Heart left ventricle (tissue), 13 donors: ENCODE data around the gene CAPN11.

Experiments used
- CTCF ChIP-seq, 12 donors: fragments of 200-600 bp; sonication (generic) in 4 of 12; IDR thresholded peaks; one replicate each; pipeline versions ENCODE4 v1.5.0 to v1.8.0; 2018 to 2022; ENCODE audit warnings: antibody characterized with exemption in 12 of 12, mild to moderate bottlenecking in 5 of 12
- POLR2A ChIP-seq, 2 donors: fragments of 450-650 bp; IDR thresholded peaks; one replicate each; pipeline ENCODE4 v1.6.1; 2017; ENCODE audit warnings: antibody characterized with exemption in 2 of 2, mild to moderate bottlenecking in 2 of 2, moderate library complexity in 2 of 2
- donor health status: ischemic (EF 13 %, LVEDD 7.1; RV severe dilation, severe dysfunction).
- donor health status: DM: no; HTN: yes; CAD: no.
- donor health status: DM: no; HTN: no; CAD: no.
- donor health status: ischemic (EF 25% LVEDD 6.9; RV normal size, moderate dysfunction).
- donor health status: ischemic (EF 25% LVEDD 5.7; RV mildly dilated, moderate dysfunction).
- donor health status: ischemic (EF 35%, LVEDD 5.7; RV mildly dilated, moderate dysfunction).
- donor health status: nonischemic (EF 11% LVEDD 7.7; RV severe dilation, severe dysfunction).
- donor health status: DM: yes; HTN: yes; CAD: no.
- donor health status: PGD.
- donor health status: ischemic (EF 29% LVEDD 5.4; RV normal size, mild dysfunction).
- donor health status: nonischemic (EF 23%, LVEDD 6.1; RV moderate dilation, normal function).

- TF ChIP-seq CTCF (IDR thresholded peaks at IDR 0.05) (no peak), POLR2A (IDR thresholded peaks at IDR 0.05) (no peak)
Observed at GRCh38 chr6:44189257-44189656, 30.6 kb downstream of the CAPN11 start.
